Upper lobe of left lung (tissue), 4 donors: Measurements from ENCODE around the gene FDCSP.

Experiments used
- POLR2A ChIP-seq, 4 donors: fragments of 450-650 bp; IDR thresholded peaks; one replicate each; pipeline ENCODE4 v1.5.1; 2016 to 2017; ENCODE audit warnings: antibody characterized with exemption in 4 of 4, mild to moderate bottlenecking in 2 of 4
- POLR2AphosphoS5 ChIP-seq, 2 donors: sonication (generic); formaldehyde crosslinking; IDR thresholded peaks; one replicate each; pipeline ENCODE4 v1.5.1; 2017; ENCODE audit warnings: antibody characterized with exemption in 2 of 2
- TF ChIP-seq, protein P1 (sequence below), 6 experiments: fragments of 450-650 bp in 4 of 6; fragments of 200-600 bp in 2 of 6; sonication (generic) in 2 of 6; IDR thresholded peaks; one replicate each; pipeline ENCODE4 v1.5.1; 2016 to 2019; ENCODE audit warnings: antibody characterized with exemption in 6 of 6

DNA sequence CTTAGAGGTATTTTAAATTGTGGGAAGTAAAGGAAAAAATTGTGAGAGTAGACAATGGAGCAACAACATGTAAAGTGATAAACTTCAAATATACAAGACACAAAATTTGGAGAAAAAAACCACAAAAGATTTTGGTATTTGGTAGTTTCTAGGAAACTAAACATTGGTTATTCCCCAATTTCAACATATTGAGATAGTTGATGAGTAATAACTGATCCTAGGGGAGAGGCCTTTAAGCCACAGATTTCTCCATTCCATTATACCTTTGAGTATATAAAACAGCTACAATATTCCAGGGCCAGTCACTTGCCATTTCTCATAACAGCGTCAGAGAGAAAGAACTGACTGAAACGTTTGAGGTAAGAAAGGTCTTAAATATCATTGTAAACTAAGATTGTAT lies at the start of gene FDCSP:
- TF ChIP-seq, protein P1, sequence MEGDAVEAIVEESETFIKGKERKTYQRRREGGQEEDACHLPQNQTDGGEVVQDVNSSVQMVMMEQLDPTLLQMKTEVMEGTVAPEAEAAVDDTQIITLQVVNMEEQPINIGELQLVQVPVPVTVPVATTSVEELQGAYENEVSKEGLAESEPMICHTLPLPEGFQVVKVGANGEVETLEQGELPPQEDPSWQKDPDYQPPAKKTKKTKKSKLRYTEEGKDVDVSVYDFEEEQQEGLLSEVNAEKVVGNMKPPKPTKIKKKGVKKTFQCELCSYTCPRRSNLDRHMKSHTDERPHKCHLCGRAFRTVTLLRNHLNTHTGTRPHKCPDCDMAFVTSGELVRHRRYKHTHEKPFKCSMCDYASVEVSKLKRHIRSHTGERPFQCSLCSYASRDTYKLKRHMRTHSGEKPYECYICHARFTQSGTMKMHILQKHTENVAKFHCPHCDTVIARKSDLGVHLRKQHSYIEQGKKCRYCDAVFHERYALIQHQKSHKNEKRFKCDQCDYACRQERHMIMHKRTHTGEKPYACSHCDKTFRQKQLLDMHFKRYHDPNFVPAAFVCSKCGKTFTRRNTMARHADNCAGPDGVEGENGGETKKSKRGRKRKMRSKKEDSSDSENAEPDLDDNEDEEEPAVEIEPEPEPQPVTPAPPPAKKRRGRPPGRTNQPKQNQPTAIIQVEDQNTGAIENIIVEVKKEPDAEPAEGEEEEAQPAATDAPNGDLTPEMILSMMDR (IDR thresholded peaks at IDR 0.05) = no peak
- TF ChIP-seq POLR2A (IDR thresholded peaks at IDR 0.05) (no peak), POLR2AphosphoS5 (IDR thresholded peaks at IDR 0.05) (no peak)
